Measurements from ENCODE around the gene SNX25. TPM values are rescaled to one million over a fixed set of nuclear protein-coding genes. Genes with fewer than 3 reads are reported as not detected.
"Not testable (repeated sequence)": the region's sequence is repeated elsewhere in the genome, so short reads cannot be mapped to it uniquely, and the experiment has no call there.

Gene SNX25
- total RNA-seq, 1 donor from 2014 or later, result 24.1 TPM

DNA sequence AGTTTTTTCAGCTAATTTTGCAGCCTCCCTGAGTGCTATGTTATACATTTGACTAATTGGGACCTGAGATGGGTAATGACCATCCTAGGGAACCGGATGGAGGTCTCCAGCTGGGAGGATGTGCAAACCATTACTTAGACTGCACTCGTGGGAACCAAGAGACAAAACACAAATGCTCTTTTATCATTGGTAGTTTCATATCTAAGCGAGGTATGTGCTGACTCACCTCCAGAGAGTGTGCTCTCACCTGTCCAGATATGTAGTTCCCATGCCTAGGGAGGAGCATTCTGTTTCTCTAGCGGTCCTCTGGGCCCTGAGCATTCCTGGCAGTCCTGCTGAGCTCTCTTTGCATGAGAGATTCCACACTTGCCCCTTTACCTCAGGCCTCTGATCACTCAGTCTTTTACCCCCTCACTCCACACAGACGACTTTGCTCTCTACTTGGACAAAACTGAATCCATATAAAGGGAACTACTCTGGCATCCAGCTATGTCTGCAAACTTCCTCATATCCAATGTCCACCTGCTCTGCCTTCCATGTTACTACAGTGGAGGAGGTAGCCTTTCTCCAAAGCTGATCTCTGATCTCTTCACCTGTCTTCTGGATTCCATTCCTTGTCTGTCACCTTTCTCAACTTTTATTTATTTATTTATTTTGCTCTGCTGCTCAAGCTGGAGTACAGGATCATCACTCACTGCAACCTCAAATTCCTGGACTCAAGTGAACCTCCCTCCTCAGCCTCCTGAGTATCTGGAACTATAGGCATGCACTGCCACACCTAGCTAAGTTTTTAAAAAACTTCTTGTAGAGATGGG, 97.9 kb downstream of the SNX25 start:
- Mint-ChIP-seq H3K36me3 (ENCODE audit: low read depth) (peaks cover 30% of the 10 kb centered on the region), H3K9me3 (no peaks in the 10 kb centered on the region), H3K27ac (no peak overlapping the region), H3K4me3 (ENCODE audit: low read depth) (no peak overlapping the region), H3K4me1 (ENCODE audit: low read depth) (peaks cover 20% of the 10 kb centered on the region), H3K27me3 (ENCODE audit: low read depth) (no peaks in the 10 kb centered on the region)
- intact Hi-C loops (cut with micrococcal nuclease), result no loop called here
- no peak for DNase-seq (ENCODE audit: low spot score)

DNA sequence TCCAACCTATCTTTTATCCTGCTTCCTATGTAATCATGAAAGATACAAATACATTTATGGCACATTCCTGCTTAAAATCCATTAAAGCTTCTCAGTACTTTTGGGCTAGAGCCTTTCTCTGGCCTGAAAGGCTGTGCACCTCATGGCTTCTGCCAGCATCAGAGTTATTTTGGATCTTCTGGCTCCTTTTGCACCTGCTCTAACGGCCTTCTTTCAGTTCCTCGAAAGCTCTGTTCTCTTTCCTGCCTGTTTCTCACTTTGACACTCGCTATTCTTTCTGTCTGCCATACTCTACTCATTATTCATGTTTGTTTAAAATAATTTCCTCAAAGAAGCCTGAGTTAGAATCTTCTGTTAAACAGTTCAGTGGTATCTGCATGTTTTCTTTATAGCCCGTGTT, 100.4 kb downstream of the SNX25 start:
- Mint-ChIP-seq H3K9me3 (no peaks in the 10 kb centered on the region), H3K4me3 (ENCODE audit: low read depth) (no peak overlapping the region), H3K36me3 (ENCODE audit: low read depth) (peaks cover 47% of the 10 kb centered on the region), H3K27me3 (ENCODE audit: low read depth) (no peaks in the 10 kb centered on the region), H3K4me1 (ENCODE audit: low read depth) (peaks cover 19% of the 10 kb centered on the region), H3K27ac (no peak overlapping the region)
- DNase-seq (ENCODE audit: low spot score), result no peak
- intact Hi-C loops (cut with micrococcal nuclease), result no loop called here

DNA sequence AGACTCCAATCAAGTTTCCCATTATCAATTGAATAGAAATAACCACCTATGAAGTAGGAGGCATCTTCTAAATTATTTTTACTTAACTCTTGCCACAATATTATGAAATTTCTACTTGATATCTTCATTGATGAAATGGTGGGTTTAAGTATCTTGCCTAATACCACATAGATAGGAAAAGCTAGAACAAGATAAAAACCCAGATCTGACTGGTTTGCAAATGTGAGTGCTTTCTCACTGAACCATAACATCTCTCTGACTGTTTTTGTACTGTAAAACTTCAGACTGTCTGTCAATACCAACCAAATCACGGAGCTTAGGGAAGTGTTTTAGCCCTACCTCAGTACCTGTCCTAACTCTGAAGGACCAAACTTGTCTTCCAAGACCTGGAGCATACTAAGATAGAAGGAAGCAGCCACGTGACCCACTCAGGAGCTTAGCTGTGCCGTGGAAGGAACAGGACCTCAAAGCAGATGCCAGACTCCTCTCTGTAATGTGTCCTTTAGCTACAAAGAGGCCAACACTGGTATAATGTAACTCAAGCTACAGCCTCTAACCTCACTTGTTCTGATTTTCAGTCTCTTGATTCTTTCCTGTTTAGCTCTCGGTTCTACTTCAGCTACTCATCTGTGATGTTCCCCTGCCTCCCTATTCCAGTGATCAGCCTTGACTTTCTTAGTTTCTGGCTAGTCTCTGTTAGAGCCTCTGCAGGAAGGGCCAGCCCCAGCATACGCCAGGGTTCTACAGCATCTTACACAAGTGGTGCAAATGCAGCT, 101.9 kb downstream of the SNX25 start:
- no peak overlapping the region for H3K4me3 Mint-ChIP-seq (ENCODE audit: low read depth)
- no peaks in the 10 kb centered on the region for H3K9me3 Mint-ChIP-seq
- H3K27ac Mint-ChIP-seq, result no peak overlapping the region
- no peaks in the 10 kb centered on the region for H3K27me3 Mint-ChIP-seq (ENCODE audit: low read depth)
- peaks cover 16% of the 10 kb centered on the region for H3K4me1 Mint-ChIP-seq (ENCODE audit: low read depth)
- peaks cover 56% of the 10 kb centered on the region for H3K36me3 Mint-ChIP-seq (ENCODE audit: low read depth)
- intact Hi-C loops (cut with micrococcal nuclease), result no loop called here
- no peak for DNase-seq (ENCODE audit: low spot score)

DNA sequence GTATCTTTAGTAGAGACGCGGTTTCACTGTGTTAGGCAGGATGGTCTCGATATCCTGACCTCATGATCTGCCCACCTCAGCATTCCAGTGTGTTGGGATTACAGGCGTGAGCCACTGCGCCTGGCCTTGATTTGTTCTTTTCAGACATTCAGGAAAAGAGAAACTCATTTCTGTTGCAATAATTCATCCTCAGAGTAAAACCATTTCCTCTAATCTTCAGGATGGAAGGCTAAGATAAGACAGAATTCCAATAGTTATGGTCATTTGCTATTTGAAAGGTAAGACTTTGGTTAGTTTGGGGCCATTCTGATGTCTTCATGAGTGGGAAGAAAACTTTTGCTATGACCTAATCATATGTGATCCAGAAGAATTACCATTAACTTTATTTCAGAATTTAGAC, 103.3 kb downstream of the SNX25 start:
- no peak for DNase-seq (ENCODE audit: low spot score)
- Mint-ChIP-seq H3K4me1 (ENCODE audit: low read depth) (peaks cover 16% of the 10 kb centered on the region), H3K36me3 (ENCODE audit: low read depth) (peaks cover 69% of the 10 kb centered on the region), H3K9me3 (peaks cover 4% of the 10 kb centered on the region), H3K4me3 (ENCODE audit: low read depth) (no peak overlapping the region), H3K27me3 (ENCODE audit: low read depth) (no peaks in the 10 kb centered on the region), H3K27ac (no peak overlapping the region)
- intact Hi-C loops (cut with micrococcal nuclease), result no loop called here

DNA sequence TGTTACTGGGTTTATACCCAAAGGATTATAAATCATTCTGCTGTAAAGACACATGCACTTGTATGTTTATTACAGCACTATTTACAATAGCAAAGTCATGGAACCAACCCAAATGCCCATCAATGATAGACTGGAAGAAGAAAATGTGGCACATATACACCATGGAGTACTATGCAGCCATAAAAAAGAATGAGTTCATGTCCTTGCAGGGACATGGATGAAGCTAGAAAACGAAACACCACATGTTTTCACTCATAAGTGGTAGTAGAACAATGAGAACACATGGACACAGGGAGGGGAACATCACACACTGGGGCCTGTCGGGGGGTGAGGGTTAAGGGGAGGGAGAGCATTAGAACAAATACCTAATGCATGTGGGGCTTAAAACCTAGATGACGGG, 108.1 kb downstream of the SNX25 start:
- H3K9me3 Mint-ChIP-seq; intact Hi-C loops (cut with micrococcal nuclease); H3K4me1 Mint-ChIP-seq (ENCODE audit: low read depth); H3K4me3 Mint-ChIP-seq (ENCODE audit: low read depth); H3K27ac Mint-ChIP-seq; H3K27me3 Mint-ChIP-seq (ENCODE audit: low read depth); DNase-seq (ENCODE audit: low spot score): not testable (repeated sequence)
- peaks cover 57% of the 10 kb centered on the region for H3K36me3 Mint-ChIP-seq (ENCODE audit: low read depth)

DNA sequence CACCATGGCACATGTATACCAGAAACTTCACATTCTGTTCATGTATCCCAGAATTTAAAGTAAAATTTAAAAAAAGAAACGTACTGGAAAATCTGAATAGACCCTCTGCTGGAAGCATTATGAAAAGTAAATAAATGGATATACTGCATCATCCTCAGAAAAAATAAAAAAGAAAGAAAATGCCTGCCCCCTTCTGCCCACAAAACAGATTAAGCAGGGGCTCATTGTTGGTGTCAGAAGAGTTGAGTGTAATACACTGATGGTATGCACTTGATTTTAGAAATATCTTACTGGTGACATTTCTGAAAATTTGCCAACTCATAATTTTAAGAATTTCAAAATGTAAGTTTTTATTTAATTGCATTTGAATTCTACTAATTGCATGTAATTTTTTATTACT, 108.5 kb downstream of the SNX25 start:
- H3K27me3 Mint-ChIP-seq (ENCODE audit: low read depth), result no peaks in the 10 kb centered on the region
- intact Hi-C loops (cut with micrococcal nuclease), result no loop called here
- H3K36me3 Mint-ChIP-seq (ENCODE audit: low read depth), result peaks cover 53% of the 10 kb centered on the region
- no peak overlapping the region for H3K27ac Mint-ChIP-seq
- H3K9me3 Mint-ChIP-seq, result peaks cover 4% of the 10 kb centered on the region
- DNase-seq (ENCODE audit: low spot score), result no peak
- no peak overlapping the region for H3K4me3 Mint-ChIP-seq (ENCODE audit: low read depth)
- peaks cover 7% of the 10 kb centered on the region for H3K4me1 Mint-ChIP-seq (ENCODE audit: low read depth)

DNA sequence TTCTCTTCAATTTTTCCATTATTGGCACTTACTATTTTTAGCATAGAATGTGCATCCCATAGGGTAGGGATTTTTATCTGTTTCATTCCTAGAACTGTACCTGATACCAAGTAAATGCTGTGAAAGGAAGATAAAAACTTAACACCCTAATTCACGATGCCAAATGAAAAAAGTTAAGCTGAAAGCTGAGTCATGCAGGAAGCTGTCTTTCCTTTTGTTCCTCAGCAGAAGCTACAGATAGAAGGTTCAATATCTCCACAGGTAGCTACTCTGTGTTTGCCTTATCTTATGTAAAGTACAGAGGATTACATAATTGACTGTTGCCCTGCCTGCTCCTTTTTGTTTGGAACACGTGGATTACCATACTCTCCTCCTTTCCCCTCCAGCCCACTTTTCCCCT, 109.3 kb downstream of the SNX25 start:
- H3K4me1 Mint-ChIP-seq (ENCODE audit: low read depth), result peaks cover 7% of the 10 kb centered on the region
- H3K9me3 Mint-ChIP-seq, result peaks cover 4% of the 10 kb centered on the region
- H3K27me3 Mint-ChIP-seq (ENCODE audit: low read depth), result no peaks in the 10 kb centered on the region
- H3K27ac Mint-ChIP-seq, result no peak overlapping the region
- intact Hi-C loops (cut with micrococcal nuclease), result no loop called here
- no peak overlapping the region for H3K4me3 Mint-ChIP-seq (ENCODE audit: low read depth)
- no peak for DNase-seq (ENCODE audit: low spot score)
- H3K36me3 Mint-ChIP-seq (ENCODE audit: low read depth), result peaks cover 47% of the 10 kb centered on the region

DNA sequence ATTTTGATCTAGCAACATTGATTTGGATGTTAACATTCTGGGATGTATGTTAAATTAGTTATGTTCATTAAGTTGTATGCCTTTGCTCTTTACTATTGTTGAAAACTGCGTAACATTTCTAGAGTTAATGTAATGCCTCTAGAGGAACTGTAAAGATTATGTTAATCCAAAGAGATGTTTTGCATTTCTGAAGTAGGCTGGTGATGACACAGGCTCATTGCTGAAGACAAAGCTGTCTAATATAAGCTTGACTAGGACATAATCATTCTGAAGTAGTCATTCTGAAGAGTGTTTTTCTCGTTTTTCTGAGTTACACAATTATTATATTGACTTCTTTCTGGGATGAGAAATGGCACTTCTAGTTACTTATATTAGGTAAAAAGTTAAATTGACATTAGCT, 113.4 kb downstream of the SNX25 start:
- Mint-ChIP-seq H3K27me3 (ENCODE audit: low read depth) (no peaks in the 10 kb centered on the region), H3K27ac (no peak overlapping the region)
- intact Hi-C loops (cut with micrococcal nuclease), result no loop called here

DNA sequence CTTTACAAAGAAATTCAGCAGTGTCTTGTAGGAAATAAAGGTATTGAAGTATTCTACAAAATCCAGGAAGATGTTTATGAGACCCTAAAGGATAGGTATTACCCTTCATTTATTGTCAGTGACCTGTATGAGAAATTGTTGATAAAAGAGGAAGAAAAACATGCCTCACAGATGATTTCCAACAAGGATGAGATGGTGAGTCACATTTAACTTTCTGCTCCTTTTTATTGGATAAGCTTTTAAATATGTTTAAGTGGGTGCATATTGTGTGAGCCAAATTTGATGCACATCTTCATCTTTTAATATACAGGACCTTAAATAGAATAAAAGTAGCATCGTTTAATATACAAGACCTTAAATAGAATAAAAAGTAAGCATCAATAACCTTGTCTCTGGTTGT, 114.2 kb downstream of the SNX25 start:
- peaks cover 3% of the 10 kb centered on the region for H3K4me1 Mint-ChIP-seq (ENCODE audit: low read depth)
- no peaks in the 10 kb centered on the region for H3K27me3 Mint-ChIP-seq (ENCODE audit: low read depth)
- DNase-seq (ENCODE audit: low spot score), result no peak
- H3K9me3 Mint-ChIP-seq, result no peaks in the 10 kb centered on the region
- H3K27ac Mint-ChIP-seq, result no peak overlapping the region
- intact Hi-C loops (cut with micrococcal nuclease), result no loop called here
- no peak overlapping the region for H3K4me3 Mint-ChIP-seq (ENCODE audit: low read depth)
- H3K36me3 Mint-ChIP-seq (ENCODE audit: low read depth), result peaks cover 24% of the 10 kb centered on the region

More for the DNA sequence above, 113.4 kb downstream of the SNX25 start:
- no peaks in the 10 kb centered on the region for H3K9me3 Mint-ChIP-seq
- H3K4me1 Mint-ChIP-seq (ENCODE audit: low read depth), result peaks cover 7% of the 10 kb centered on the region
- no peak overlapping the region for H3K4me3 Mint-ChIP-seq (ENCODE audit: low read depth)
- DNase-seq (ENCODE audit: low spot score), result no peak
- H3K36me3 Mint-ChIP-seq (ENCODE audit: low read depth), result peaks cover 25% of the 10 kb centered on the region

DNA sequence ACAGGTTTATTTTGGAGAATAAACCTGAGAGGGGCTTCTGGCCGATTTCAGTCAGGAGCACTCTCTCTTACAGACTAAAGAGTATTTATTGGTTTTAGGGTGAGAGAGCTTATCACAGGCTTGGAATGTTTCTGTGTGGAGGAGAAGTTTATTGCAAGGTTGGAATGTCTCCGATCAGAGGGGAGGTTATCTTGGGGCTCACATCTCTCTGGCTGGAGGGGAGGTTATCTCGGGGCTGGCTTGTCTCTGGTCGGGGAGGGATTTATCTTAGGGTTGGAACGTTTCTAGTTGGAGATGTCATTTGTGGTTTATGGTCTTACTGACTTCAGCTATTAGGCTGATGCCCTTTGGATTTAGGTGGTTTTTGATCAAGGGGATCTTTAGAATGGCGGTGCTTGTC, 115.0 kb downstream of the SNX25 start:
- intact Hi-C loops (cut with micrococcal nuclease); H3K4me1 Mint-ChIP-seq (ENCODE audit: low read depth); H3K4me3 Mint-ChIP-seq (ENCODE audit: low read depth); H3K27ac Mint-ChIP-seq; DNase-seq (ENCODE audit: low spot score); H3K27me3 Mint-ChIP-seq (ENCODE audit: low read depth); H3K9me3 Mint-ChIP-seq: not testable (repeated sequence)
- peaks cover 24% of the 10 kb centered on the region for H3K36me3 Mint-ChIP-seq (ENCODE audit: low read depth)

DNA sequence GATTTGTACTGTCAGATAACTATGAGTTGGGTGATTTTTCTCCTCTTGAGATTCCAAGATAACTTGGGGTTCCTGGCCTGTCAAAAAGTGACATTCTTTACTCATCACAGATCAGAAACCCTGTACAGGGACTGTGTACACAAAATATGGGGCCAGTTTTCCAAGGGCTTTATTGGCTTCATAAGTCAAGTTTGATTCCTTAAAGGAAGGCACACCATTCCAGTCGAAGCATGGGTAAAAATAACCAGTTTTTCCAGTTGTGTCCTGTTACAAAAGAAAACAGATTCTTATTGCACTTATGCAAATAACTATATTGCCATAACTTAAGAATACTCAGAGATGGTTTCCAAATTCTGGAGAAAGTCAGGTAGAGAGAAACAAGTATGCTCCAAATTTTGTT, 116.3 kb downstream of the SNX25 start:
- H3K27ac Mint-ChIP-seq; DNase-seq (ENCODE audit: low spot score); intact Hi-C loops (cut with micrococcal nuclease); H3K27me3 Mint-ChIP-seq (ENCODE audit: low read depth); H3K4me1 Mint-ChIP-seq (ENCODE audit: low read depth); H3K9me3 Mint-ChIP-seq; H3K4me3 Mint-ChIP-seq (ENCODE audit: low read depth): not testable (repeated sequence)
- peaks cover 26% of the 10 kb centered on the region for H3K36me3 Mint-ChIP-seq (ENCODE audit: low read depth)

DNA sequence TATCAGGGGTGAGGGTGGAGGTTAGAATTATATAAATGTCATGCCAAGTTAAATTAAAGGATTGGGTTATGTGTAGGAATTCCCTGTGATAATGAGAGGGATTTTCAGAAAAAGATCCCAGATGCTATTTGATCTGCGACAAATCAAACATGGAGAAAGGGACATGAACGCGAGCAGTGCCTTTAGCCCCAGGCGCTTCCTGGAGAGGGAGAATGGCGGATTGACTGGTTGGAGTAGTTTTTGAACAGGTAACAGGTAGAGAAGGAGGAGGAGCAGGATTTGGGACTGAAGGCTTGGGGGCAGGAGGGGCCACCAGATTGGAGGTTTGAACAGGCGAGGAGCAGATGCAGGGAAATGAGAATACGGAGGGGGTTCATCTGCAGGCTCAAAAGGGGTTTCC, 119.2 kb downstream of the SNX25 start:
- H3K36me3 Mint-ChIP-seq (ENCODE audit: low read depth), result peaks cover 27% of the 10 kb centered on the region
- DNase-seq (ENCODE audit: low spot score), result no peak
- intact Hi-C loops (cut with micrococcal nuclease), result no loop called here
- no peaks in the 10 kb centered on the region for H3K27me3 Mint-ChIP-seq (ENCODE audit: low read depth)
- no peak overlapping the region for H3K4me3 Mint-ChIP-seq (ENCODE audit: low read depth)
- peaks cover 10% of the 10 kb centered on the region for H3K4me1 Mint-ChIP-seq (ENCODE audit: low read depth)
- no peak overlapping the region for H3K27ac Mint-ChIP-seq
- no peaks in the 10 kb centered on the region for H3K9me3 Mint-ChIP-seq

DNA sequence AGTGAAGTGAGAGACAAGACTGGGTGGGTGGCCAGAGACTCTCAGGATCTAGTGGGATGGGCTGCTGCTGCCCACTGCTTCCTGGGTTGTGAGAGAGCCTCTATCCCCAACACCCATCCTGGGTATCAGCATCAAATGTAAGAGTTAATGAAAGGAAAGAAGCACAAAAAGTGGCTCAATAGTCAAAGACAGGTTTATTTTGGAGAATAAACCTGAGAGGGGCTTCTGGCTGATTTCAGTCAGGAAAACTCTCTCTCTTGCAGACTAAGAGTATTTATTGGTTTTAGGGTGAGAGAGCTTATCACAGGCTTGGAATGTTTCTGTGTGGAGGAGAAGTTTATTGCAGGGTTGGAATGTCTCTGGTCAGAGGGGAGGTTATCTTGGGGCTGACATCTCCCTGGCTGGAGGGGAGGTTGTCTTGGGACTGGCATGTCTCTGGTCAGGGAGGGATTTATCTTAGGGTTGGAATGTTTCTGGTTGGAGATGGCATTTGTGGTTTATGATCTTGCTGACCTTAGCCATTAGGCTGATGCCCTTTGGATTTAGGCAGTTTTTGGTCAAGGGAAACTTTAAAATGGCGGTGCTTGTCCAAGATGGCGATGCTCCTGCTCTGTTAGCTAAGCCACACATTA, 120.6 kb downstream of the SNX25 start:
- intact Hi-C loops (cut with micrococcal nuclease); H3K27ac Mint-ChIP-seq; DNase-seq (ENCODE audit: low spot score): not testable (repeated sequence)

More for the DNA sequence above, 120.6 kb downstream of the SNX25 start:
- not testable (repeated sequence) for H3K9me3 Mint-ChIP-seq; H3K4me3 Mint-ChIP-seq (ENCODE audit: low read depth); H3K27me3 Mint-ChIP-seq (ENCODE audit: low read depth)
- Mint-ChIP-seq H3K4me1 (ENCODE audit: low read depth) (peaks cover 10% of the 10 kb centered on the region), H3K36me3 (ENCODE audit: low read depth) (peaks cover 20% of the 10 kb centered on the region)
